ENCODE results near the gene DYNLT2. TPM values are rescaled to one million over a fixed set of nuclear protein-coding genes. Genes with fewer than 3 reads are reported as not detected.
"Not testable (repeated sequence)": the region's sequence is repeated elsewhere in the genome, so short reads cannot be mapped to it uniquely, and the experiment has no call there.

Gene DYNLT2
- polyA plus RNA-seq, 3 donors: 7.6 to 8.1 (median 7.6) TPM

DNA sequence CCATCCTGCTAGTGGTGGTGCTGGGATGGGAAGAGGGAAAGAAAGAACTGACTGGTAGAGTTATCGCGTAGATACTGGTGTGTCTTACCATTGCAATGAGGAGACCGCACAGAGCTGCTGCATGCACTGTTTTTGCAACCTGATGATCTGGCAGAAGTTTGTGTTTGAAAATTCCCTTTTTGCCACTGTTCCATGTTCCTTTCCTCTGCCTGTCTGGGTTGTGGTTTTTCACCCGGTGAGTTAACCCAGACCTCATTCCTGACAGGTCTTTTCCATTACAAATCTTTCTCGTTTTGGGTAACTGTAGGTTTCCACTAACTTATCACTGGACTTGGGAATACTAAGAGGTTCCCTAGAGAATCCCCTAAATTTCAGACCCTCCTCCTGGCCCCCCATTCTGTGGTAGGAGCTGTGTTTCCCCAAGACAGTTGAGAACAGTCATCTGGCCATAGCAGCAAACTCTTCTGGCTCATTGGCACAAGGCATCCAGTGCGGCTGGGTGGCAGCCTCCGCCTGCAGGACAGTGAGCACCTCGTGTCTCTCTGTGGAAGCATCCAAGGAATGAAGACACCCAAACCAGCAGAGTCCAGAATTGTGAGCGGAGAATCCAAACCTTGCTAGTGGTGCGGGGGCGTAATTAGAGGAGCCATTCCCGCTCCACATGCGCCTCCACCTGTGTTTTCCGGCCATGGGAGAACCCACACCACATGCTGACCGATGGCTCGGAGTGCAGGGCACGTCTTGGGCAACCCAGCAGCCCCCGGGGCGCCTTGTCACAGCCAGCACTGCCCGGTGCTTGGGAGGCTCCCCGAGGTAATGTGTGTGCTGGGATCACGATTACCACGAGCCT lies 32.8 kb upstream of the DYNLT2 start:
- DNase-seq (ENCODE audit: low read depth in 3 of 3, low spot score in 2 of 3): no peak

DNA sequence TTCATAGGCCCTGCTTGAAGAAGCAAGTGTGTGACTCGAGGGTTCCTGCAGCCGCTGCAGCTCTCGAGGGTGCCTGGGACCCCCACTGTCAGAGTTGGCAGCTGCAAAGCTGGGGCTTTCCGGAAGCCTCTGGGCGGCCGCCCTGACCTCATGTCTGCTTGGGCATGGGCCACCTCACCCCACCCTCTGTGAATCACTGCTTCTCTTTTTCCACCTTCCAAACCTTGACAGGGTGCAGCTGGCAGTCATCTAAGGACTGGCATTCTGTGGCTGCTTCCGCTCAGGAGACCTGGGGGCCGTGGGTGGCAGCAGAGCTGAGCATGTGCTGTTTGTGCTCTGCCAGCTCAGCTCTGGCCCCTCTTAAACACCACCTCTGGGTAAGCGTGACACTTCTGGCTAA lies 32.0 kb upstream of the DYNLT2 start:
- DNase-seq (ENCODE audit: low read depth in 3 of 3, low spot score in 2 of 3): no peak

DNA sequence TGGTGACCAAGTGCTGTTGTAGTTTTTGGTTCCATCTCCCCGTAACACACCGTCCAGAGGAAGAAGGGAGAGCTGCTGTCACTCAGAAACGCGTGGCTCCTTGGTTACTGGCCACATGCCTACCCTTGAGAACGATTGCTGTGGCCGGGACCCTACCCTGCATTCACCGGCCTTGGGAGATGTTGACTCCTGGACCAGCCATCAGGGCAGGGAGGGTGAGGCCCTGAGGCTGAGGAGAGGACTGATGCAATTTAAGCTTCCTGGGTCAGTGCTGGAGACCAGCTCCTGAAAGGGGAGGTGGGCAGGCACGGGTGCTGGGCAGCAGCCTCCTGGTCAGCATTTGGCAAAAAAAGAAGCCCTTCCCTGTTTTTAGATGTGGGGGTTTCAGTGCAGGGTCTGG lies 31.6 kb upstream of the DYNLT2 start:
- no peak for DNase-seq (ENCODE audit: low read depth in 3 of 3, low spot score in 2 of 3)

DNA sequence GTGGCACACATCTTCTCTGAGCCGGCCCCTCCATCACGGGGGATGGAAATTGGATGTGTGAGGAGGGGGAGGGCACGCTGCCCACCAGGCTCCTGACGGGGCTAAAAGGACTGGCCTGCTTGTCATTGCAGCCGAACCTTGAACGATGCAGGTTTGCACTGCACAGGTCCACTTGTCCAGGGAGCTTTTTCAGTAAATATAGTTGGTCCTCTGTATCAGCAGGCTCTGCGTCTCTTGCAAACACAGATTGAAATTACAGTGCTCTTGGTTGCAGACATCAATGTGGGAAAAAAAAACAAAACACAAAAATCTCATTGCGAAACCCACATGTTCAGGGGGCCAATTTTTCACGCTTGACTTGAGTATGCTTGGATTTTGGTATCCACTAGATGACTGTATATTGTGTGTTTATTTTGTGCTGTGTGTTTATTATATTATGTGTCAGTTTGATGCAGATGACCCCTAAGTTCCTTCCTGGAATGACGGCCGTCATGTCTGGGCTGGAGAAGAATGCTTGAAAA lies 29.3 kb upstream of the DYNLT2 start:
- DNase-seq (ENCODE audit: low read depth in 3 of 3, low spot score in 2 of 3): no peak

DNA sequence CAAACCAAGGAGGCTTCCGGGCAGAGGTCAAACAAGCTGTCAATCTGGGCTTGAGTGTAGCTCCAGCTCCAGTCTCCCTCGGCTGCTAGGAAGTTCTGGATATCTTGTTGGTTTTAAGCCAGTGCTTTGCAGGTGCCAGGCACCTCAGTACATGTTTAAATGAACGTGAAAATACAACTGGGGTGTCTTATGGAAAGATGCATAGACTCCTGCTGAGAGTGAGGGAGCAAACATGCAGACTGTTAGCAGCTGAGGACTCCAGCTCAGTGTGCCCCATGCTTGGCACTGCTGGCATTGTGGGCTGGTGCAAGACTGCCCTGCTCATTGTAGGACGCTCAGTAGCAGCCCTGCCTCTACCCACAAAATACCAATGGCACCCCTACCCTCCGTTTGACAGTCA lies 28.5 kb upstream of the DYNLT2 start:
- DNase-seq (ENCODE audit: low read depth in 3 of 3, low spot score in 2 of 3): no peak

DNA sequence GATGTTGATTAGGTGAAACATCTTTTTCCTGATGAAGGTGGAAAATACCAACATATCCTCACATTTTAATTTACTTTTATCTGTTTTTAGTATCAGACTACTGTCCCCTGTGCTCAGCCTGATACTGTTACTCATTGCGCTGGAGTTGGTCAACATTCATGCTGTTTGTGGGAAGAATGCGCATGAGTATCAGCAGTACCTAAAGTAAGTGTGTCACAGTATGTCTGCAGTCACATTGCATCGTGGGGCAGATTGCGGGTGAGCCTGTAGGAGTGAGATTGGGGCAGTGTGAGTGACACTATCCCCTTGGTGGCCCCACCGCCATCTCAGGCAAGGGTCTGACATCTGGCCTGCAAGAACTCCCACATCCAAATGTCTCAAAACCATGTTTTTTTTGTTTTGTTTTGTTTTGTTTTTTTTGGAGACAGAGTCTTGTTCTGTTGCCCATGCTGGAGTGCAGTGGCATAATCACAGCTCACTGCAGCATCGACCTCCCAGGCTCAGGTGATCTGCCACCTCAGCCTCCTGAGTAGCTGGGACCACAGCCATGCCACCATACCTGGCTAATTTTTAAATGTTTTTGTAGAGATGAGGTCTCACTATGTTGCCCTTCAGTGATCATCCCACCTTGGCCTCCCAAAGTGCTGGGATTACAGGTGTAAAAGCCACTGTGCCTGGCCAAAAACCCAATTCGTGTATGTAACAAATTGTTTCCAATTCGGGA lies 27.9 kb upstream of the DYNLT2 start:
- DNase-seq (ENCODE audit: low read depth in 3 of 3, low spot score in 2 of 3): no peak

DNA sequence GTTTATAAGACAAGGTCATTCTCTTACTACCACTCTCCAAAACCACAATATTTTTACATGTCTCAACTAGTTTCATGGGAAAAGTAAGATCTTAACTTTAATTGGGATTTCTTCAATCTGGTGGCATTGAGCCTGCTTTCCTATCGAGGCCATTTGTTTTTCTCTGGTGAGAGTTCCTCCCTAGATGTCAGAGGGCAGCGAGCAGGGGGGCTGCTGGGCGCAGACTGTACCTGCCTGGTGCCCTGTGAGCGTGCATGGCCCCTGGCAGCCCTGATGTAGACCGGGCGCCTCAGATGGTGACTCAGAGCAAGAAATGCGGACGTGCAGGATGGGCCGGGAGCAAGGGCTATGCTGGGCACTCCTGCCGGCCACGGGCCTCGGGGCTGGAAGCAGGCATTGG lies 27.3 kb upstream of the DYNLT2 start:
- DNase-seq (ENCODE audit: low read depth in 3 of 3, low spot score in 2 of 3): no peak

DNA sequence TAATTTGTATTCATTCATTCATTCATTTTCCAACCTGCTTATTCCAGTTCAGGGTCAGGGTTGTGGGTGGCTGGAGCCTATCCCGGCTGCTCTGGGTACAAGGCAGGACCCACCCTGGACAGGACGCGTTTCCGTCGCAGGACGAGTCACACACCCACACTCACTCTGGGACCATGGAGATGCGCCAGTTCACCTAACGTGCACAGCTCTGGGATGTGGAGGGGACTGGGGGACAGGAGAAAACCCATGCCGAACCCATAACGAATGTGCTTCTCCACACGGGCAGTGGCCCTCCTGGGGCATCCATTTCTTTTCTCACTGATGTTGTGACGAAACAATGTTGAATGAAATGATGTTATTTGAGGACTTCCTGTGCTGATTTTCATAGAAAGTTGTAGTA lies 26.5 kb upstream of the DYNLT2 start:
- DNase-seq (ENCODE audit: low read depth in 3 of 3, low spot score in 2 of 3): no peak

DNA sequence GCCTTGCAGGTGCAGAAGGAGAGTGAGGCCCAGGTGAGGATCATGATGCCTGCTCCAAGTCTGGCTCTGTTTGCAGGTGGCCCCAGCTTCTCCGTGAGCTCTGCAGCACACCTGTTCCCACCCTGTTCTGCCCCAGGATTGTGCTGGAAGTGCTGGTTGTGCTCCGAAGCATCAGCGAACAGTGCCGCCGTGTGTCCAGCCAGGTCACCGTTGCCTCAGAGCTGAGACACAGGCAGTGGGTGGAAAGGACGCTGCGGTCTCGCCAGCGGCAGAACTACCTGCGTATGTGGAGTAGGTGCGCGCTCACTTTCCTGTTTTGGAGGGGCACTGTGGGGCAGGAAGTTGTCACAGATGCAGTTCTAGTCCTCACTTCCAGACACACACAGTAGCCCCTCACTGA lies 25.0 kb upstream of the DYNLT2 start:
- DNase-seq (ENCODE audit: low read depth in 3 of 3, low spot score in 2 of 3): no peak

DNA sequence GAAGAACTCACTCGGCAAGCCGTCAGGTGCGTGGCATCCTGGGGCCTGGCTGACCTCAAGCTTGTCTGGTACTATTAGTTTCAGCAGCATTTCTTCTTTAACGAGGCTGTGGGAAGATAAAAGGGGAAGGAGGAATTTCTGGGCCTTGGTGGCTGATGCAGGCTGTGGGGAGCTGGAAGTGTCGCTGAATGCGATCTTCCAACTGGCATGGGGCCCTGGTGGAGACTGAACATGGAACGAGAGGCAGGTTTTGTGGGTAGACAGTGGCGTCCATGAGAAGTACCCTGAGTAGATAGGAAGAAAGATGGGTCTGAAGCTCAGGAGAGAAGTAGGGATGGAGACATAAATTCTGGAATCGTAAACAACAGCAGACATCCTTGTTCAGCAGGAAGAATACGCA lies 23.9 kb upstream of the DYNLT2 start:
- DNase-seq (ENCODE audit: low read depth in 3 of 3, low spot score in 2 of 3): no peak

DNA sequence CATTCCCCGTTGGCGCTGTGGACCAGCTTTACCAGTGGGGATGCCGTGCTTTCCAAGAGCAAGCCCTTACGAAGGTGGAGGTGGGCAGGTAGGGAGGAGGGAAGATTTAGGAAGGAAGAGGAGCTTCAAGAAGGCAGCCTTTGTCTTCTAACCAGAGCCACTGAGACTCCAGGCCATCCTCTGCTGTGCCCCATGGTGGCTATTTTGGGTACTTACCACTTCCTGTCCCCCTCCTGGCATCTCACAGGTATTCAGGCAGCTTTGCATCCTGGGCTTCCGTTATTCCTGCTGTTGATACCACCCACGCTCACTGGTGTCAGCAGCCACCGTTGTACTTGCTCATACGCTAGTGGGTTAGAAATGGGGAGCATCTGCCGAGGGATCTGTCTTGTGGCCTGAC lies 23.0 kb upstream of the DYNLT2 start:
- no peak for DNase-seq (ENCODE audit: low read depth in 3 of 3, low spot score in 2 of 3)

DNA sequence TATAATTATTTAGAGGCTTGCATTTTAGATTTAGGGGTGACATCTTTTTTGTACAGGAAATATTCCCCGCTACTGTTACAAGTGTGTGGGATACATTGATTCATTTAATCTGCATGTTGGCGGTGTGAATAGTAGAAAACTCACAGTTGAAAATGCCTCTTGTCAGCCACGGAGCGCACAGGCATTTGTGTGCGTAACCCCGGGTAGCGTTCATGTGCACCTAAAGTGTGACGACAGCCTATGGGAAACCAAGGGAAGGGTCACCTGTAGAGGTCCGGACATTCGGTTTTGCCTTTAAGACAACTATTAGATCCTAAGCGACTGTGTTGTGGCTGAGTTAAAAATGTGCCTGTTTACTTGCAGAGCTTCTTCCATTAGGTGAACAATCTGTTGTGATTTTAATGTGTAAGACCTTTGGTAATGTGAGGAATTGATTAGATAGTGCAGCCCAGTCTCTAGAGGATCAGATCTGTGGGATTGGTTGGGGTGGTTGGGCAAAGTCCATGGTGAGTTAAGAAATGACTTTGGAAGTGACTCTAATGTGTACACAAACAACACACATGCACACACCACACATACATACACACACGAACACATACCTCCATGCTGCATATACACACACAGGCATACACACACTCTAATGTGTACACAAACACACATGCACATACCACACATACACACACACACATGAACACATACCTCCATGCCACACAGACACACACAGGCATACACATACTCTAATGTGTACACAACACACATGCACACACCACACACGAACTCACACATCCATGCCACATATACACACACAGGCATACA lies 15.8 kb upstream of the DYNLT2 start:
- DNase-seq (ENCODE audit: low read depth in 3 of 3, low spot score in 2 of 3): no peak

DNA sequence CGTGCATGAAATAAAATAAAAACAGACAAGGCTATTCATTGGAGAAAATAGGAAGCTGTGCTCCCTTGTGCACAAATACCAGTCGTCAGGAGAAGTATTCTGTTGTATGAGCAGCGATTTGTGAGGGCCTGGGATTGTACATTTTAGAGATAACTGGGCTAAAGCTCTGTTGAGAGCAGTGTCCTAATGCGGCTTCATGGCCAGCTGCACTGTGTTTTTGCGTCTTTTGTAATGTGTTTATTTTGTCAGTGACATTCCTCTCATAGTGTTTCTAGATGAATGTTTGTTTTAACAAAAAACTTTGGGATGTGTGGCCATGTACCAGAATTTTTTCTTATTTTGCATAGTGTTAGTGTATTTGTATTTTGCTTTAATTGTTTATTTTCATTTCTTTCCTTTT lies 14.9 kb upstream of the DYNLT2 start:
- no peak for DNase-seq (ENCODE audit: low read depth in 3 of 3, low spot score in 2 of 3)

DNA sequence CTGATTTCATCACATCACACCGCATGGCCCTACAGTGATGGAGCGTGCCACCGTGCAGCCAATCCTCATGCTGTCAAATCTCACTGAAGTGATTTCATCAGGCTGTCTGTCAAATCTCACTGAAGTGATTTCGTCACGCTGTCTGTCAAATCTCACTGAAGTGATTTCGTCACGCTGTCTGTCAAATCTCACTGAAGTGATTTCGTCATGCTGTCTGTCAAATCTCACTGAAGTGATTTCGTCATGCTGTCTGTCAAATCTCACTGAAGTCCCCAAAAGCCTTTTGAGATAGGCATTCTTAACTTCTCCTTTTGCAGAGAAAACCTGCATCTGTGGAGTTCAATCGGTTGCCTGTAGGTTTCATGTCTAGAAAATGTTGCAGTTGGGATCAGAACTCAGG lies 14.4 kb upstream of the DYNLT2 start:
- DNase-seq (ENCODE audit: low read depth in 3 of 3, low spot score in 2 of 3): not testable (repeated sequence)

DNA sequence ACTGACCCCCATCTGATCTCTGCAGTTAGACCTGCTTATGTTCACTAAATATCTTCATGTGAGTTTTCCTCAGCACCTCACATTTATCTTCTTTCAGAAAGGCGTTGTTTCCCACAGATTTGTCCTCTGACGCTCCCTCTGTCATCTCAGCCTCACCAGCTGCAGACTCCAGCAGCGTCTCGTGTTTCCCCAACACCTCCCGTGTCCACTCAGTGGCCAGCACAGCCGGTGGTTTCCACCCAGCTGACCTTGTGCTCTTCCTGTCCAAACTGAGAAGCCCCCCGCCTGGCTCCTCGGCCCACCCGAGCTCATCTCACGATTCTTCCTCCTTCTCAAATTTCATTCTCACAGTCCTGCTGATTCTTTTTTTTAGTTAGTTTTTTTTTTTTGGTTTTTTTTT lies 12.5 kb upstream of the DYNLT2 start:
- no peak for DNase-seq (ENCODE audit: low read depth in 3 of 3, low spot score in 2 of 3)

DNA sequence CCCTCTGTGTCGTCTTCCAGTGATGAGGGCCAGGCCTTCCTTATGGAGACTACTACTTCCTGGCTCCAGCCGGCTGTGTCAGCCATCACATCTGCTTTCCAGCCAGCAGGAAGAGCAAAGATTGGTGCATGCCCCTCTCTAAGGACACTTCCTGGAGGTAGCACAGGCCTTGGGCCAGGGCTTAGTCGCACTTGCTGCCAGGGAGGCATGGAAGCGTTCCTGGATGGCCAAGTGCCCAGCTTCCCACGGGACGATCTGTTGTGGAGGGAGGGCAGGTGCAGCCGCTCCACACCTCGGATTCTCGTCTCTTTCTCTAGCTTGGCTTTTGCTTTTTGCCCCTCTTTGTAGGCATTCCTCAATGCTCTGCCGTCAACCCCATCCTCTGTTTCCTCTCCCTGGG lies 11.9 kb upstream of the DYNLT2 start:
- DNase-seq (ENCODE audit: low read depth in 3 of 3, low spot score in 2 of 3): no peak

DNA sequence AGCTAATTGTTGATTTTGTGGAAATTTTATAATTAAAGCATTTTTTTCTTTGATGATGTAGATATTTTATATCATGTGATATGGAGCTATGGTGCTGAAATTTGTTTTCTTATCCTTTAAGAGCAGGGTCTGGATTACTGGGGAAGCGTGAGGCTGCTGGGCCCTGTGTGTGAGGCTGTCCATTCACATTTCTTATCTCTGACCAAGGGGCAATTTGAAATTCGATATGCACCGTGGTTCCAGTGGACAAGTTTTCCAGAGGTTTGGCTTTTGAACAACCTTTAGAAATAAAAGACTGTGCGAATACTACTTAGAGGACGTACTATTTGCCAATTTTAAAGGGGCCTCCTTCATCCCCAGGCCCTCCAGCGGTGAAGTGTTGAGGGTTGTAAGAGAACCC lies 3.8 kb upstream of the DYNLT2 start:
- DNase-seq (ENCODE audit: low read depth in 3 of 3, low spot score in 2 of 3): no peak

DNA sequence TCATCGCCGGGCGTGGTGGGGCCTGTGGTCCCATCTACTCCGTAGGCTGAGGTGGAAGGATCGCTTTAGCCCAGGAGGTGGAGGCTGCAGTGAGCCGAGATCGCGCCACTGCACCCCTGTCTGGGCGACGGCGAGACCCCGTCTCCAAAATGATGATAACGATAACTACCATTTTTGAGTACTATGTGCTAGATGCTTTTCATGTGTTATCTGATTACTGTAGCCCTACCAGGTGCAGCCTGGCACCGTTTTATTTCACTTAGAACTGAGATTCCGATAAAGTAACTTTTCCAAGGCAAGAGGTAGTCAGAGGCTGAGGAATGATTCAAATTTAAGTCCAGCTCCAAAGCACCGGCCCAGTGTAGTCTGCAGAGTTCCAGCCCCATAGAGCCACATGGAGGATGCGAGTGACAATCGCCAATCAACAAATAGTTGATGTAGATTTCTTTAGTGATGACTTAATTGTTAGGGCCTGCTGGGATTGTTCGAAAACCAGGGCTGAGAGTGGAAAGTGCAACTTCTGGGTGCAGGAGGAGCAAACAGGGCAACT lies 777 bp upstream of the DYNLT2 start:
- no peak for DNase-seq (ENCODE audit: low read depth in 3 of 3, low spot score in 2 of 3)

DNA sequence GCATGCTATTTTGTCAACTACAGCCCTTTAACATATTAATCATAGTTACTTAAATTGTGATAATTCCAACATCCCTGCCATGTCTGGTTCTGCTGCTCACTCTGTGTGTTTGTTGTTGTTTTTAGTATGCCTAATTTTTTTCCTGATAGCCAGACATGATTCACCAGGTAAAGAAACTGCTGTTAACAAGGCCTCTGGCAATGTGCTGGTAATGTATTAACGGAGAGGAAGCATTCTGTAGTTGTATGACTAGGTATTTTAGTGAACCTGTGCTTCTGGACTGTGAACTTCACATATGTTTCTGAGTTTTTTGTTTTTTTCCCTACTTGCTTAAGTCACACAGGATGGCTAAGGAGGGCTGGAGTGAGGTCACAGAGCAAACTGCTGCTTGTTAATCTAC lies 4.8 kb downstream of the DYNLT2 start:
- DNase-seq (ENCODE audit: low read depth in 3 of 3, low spot score in 2 of 3): no peak

DNA sequence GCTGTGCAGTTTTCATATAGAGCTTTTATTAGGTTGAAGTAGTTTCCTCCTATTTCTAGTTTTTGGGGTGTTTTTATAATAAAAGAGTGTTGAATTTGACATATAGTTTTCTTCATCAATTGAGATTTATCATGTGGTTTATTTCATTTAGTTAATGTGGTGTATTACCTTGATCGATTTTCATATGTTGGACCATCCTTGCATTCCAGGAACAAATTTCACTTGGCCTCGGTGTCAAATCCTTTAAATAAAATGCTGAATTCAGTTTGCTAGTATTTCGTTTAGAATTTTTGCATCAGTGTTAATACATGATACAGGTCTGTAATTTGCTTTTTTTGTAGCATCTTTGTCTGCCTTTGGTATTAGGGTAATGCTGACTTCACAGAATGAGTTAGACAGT lies 6.0 kb downstream of the DYNLT2 start:
- DNase-seq (ENCODE audit: low read depth in 3 of 3, low spot score in 2 of 3): no peak

DNA sequence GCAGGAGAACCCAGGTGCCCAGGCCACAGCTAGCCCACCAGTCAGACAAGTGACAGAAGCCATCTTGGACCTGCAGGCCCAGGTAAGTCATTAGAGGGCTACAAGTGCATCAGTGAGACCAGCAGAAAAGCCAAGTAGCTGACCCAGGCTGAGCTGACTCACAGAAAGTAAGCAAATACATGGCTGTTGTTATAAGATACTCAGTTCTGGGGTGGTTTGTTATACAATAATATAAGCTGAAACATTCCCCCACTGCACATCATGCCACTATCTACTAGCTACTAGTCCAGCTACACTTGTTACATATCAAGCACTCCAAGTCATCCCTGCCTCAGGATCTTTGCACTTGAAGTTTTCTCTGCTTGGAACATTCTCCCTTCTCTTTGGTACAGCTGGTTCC lies 10.0 kb downstream of the DYNLT2 start:
- DNase-seq (ENCODE audit: low read depth in 3 of 3, low spot score in 2 of 3): no peak

Measured in right renal cortex interstitium (tissue), 3 donors.